Stimulated activated CD4-positive, alpha-beta T cell treated with anti-CD3 and anti-CD28 coated beads, Interleukin-15, amount 100 ng/mL, for 24 hours (primary cell): ENCODE data around the gene CYB561.

ENCODE experiments used
- DNase-seq: peaks from one replicate; pipeline ENCODE4 v3.0.0-alpha.2; 2020

The CYB561 gene

DNA sequence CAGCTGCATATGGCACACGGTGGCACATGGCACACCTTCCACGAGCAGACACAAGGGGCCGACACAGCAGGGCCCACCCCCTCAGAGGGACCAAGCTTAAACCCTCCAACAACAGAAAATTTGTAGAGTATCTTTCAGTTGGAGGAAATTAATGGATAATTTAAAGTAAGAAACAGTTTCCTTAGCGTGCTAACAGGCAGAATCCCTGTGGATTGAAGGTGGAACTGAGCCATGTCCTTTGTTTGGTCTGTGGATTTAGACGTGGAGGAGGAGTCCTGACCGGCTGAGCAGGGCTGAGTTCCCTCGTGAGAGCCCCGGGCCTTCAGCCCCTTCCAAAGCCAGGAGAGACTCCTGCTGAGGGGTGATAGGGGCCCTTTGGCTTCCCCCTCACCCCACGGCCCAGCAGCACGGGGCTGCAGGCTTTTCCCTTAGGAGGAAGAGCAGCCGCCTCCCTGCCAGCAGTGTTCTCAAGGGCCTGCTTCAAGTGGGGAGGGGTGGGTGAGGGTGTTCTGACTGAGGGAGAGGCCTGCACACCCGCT lies 1.4 kb upstream of the CYB561 start:
- DNase-seq: no peak

DNA sequence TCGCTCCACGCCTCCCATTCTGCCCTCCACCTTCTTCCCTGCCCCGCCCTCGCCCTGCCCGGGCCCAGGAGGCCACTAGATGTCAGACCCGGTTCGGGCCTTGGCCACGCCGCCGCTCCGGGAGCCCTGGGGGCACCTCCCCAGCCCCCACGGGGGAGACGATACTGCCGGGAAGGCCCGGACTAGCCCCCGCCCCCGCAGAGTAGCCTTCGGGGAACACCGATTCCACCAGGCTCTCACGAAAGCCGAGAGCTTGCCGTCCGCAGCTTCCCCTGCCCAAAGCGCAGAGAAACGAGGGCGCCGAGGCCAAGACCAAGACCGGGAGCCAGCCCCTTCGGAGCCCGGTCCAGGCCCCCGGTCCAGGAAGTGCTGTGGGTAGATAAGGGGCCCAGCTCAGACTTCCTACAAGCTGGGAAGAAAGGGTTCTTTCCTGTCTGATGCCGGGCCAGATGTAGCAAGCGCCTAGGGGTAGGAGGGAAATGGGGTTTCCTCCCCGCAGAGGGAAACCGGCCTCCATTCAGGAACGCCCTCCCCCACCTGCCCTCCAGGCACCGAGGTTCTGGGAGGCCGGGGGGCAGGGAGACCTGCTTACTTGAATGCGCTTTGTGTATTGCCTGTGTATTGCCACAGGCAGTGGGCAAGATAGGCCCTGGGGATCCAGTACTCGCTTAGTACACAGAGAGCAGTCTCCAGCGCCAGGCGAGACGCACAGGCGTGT lies 806 bp upstream of the CYB561 start:
- peak; percentile 67 for DNase-seq

DNA sequence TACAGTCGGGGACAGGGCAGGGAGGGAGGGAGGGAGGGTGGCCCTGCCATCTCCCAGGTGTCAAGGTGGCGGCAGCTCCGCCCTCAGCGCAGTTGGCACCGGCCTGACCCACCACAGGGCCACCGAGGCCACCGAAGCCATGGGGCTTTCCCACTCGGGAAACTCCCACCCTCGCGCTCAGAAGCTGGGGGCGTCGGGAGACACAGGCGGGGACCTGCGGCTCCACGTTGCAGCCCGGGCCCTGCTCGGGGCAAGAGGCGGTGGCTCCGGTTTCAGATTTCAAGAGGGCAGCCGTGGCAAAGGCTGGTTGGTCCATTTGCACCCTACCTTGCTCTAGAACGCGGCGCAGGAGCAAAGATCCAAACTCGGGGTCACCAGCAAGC lies 544 bp downstream of the CYB561 start:
- peak; percentile 36 for DNase-seq

DNA sequence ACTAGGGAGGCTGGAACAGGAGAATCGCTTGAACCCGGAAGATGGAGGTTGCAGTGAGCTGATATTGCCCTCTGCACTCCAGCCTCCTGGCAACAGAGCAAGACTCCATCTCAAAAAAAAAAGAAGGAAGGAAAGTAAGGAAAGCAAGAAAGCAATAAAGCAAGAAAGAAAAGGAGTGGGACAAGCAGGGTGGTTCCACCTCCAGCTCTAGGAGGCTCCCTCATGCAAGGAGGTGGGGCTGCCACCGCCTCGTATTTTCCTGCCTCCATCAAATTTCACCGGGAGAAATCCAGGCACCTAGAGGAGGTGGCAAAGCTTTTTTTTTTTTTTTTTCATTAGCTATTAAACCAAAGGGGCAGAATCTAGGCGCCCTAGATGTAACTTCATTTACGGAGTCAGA lies 1.0 kb downstream of the CYB561 start:
- DNase-seq: no peak

DNA sequence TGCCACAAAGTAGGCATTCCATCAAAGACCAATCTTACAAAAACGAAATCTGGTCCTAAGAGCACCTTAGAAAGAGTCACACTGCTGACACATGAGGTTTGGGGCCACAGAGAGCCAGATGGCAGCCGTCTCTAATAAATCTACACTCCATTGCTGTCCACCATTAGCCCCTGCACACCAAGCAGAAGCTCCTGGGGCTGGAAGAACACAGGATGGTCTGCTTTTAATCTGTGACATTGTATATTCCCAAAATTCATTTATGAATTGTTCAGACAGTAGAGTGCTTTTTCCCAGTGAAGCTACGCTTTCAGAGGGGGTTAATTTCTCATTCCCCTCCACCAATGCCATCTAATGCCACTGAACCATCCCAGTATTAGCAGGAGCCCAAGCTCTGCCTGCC lies 1.6 kb downstream of the CYB561 start:
- no peak for DNase-seq

DNA sequence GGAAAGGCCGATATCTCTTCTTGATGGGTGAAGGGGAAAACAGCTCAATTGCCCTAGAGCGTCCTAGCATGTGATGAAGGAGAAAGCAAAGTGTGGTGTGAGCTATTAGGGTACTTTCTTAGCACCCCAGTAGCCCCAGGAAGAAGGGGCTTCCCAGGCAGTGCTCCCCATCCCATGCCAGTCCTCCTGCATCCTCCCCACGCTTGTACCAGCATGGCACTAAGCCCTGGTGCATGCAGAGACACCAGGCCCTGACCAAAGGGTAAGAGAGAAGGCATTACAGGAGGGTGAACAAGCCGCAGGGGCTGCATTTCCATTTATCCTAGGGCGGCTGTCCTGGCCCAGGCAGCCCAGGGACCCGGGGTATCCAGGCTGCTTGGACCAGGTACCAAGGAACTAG lies 3.1 kb downstream of the CYB561 start:
- DNase-seq: no peak

DNA sequence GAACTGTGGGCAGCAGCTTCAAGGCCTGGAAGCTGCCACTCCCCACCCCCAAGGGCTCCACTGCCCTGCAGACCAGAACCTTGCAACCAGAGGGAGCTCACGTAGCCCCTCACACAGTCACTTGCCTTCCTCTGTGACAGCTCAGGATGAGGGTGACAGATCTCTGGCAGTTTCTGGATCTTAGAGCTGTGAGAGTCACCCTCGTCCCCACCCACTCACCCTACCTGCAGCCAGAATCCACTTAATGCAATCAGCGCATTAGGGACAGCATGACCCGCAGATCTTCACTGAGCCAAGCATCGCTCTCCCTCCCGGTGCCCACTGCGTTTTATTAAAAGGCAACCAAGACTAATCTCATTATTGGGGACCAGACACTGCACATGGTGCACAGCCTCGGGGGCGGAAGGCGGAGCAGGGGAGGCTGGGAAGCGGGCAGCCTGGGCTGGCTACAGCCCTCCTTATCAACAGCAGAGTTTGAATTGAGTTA lies 3.5 kb downstream of the CYB561 start:
- no peak for DNase-seq

DNA sequence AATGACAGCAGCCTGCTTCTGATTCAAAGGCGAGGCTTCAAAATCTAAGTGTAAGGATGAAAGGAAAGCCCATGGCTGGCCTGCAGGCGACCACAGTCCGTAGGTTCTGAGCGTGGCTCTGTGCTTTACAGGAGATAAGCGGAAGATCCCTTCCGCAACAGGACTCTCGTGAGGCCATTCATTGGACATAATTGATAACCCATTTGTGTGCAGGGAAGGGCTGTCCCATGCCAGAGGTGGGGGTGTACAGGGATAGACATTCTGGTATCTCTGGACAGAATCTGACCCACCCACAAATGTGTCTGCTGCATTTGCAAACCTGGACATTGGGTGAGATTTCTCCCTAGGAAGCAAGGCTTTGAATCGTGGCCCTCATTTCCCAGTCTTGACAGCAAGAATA lies 4.0 kb downstream of the CYB561 start:
- no peak for DNase-seq

DNA sequence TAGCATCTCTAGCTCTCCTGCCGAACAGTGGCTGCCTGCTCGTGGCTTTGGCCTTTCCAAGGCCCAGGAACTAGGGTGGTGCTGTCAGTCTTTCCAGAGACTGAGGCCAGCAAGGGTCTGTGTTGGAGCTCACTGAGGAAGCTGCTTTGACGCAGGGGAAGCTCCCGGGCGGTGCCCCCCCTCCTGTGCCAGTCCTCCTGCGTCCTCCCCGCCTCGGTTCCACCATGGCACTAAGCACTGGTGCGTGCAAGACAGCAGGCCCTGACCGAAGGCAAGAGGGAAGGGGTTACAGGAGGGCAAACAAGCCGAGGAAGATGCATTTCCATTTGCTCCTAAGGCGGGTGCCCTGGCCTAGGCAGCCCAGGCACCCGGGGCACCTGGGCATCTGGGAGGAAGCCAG lies 4.5 kb downstream of the CYB561 start:
- DNase-seq: no peak

DNA sequence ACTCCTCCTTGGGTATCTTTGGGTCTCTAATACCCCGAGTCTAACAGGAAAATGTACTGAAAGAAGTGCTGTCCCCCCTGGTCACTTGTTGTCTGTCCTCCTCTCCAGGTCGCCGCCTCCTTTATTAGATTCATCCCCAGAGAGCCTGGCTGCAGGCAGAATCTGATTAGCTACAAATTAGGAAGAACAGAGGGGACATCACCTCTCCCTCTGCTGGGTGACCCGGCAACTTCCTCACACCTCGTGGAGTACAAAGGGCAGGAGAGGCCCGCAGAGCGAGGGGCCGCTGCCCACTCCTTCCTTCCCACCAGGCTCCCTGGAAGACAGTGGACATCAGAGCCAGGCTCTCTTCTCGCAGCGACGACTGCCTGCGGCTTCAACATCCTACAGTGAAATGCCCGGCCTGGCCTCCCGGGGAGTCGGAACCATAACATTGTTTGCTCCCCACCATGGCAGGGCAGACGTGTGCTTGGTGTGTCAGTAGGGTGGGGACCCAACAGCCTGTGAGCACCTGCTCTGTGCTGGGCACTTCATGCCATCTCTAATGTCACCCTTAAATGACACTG lies 5.3 kb downstream of the CYB561 start:
- DNase-seq: no peak

DNA sequence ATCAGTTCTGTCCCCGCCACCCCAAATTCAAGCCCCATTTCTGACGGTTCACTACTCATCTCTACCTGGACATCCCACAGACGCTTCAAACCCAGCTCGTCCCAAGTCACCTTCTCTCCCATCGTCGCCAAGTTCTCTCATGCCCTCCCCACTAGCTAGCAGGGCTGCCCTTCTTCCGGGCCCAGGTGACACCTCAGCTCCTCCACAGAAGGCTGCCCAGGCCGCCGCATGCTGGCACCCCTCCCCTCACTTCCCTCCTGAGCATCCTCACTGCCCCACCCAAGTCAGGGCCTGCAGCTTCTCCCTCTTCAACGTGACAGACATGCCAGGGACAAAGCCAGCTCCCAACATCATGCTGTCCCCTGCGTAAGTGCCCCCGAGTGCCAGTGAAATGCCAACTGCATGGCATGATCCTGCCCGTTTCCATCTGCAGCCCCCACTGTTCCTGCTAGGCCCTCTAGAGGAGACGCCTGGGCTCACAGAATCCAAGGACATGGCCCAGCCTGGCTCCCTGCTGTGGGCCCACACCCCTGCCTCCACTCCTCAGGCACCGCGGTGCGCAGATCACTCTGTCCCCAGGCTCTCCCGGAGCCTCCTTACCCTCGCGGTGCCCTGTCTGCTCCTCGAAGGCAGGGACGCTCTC lies 5.9 kb downstream of the CYB561 start:
- no peak for DNase-seq

DNA sequence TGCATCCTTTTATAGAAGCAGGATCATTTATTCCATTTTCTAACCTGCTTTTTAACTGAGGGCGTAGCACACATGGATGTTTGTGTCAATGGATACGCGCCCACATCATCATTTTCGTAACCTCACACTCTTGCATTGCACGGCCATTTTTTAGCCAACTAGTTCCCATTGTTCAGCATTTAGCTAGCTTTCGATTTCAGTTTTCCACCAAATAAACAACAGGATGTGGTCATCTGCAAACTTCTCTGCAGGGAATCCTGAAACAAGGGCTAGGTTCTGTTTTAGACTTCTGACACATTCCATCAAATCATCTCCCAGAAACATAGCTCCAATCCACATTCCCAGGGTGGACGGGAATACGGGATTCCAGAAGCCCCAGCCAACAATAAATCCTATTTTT lies 6.4 kb downstream of the CYB561 start:
- DNase-seq: no peak

DNA sequence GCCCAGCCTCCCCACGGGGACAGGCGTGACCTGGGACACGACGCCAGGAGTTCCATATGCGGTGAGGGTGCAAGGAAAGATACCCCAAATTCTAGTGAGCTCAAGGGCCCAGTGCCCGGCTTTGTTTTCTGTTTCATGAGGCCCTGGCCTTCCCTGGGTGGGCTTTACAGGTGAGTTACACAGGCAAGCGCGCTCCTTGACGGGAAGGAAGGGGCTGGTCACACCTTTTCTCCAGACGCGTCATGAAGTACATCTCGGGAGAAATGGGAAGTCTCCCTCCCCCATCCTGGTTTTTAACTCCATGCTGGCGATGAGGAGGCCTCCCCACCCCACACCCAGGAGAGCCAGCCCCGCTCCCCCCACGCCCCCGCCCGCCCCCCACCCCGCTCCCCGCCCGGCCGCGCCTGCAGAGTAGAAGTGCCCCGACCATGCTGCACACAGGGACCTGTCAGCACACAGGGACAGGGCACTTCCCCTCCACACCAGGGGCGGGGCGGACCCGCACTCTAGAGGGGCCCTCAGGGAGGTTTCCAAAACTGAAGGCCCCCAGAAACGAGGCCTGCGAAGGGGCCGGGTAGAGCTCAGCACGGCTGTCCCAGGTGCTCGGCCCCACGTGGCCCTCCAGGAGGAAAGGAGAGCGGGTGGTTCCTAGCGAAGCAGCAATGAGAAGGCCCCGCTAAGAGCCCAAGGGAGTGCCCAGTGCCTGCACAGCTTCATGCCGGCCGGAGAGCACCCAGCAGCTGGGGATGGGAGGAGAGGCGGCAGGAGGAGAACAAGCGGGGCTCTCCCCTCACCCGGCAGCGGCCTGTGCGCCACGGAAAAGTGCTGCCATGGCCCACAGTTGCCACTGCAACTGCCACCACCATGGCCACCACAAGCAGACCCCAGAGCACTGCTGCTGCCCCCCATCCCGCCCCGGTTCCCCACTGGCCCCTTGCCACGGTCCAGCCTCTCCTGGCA lies 7.7 kb downstream of the CYB561 start:
- no peak for DNase-seq

DNA sequence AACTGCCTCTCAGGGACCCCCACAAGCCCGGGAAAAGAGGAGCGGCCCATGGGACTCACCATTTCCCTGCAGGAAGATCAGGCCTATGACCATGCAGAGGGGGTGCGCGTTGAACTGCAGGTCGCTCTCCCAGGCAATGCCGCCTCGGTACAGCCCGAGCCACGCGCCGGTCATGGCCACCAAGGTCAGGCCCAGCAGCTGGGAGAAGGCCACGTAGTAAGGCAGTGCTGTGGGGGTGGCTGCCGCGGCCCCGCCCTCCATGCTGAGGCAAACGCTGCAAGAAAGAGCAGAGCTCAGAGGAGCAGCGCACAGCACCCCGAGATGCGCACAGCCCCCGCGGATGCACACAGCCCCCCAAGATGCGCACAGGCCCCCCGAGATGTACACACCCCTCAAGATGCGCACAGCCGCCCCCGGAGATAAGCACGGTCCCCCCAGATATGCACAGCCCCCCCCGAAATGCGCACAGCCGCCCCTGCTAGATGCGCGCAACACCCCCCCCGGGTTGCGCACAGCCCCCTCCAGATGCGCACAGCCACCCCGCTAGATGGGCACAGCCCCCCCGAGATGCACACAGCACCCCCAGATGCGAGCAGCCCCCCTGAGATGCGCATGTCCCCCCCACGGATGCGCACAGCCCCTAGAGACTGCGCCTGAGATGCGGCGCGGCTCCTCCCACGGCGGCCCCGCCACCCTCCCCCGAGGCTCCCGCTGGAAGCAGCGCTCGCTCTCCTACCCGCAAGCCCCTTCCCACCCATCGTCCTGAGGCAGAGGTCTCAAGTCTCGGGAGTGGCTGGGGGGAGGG lies 8.6 kb downstream of the CYB561 start:
- no peak for DNase-seq

DNA sequence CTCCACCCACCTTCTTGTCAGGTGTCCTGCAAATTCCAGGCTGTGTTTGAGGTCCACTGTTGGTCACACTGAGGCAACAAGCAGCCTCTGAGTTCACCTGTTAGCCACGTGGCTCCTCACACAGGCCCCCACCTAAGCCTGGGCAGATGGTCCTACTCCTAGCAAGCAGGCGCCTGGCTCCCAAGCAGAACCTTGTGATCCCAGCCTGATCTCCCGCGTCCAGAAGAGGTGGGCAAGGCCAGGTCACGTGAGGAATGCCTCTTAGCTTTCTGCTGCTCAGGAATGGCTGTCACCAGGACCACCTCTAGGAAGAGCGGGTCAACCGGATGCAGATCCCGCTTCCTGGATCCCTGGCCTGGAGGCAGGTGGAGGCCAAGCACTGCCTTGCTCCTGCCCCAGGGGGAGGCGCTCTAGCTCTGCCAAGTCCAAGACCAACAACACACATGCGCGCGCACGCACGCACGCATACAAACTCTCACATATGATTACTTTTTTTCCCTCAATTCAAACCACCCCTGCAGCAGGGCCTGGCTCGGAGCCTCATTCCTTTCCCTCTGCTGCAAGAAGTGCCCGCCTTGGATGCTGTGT lies 9.5 kb downstream of the CYB561 start:
- DNase-seq: no peak

DNA sequence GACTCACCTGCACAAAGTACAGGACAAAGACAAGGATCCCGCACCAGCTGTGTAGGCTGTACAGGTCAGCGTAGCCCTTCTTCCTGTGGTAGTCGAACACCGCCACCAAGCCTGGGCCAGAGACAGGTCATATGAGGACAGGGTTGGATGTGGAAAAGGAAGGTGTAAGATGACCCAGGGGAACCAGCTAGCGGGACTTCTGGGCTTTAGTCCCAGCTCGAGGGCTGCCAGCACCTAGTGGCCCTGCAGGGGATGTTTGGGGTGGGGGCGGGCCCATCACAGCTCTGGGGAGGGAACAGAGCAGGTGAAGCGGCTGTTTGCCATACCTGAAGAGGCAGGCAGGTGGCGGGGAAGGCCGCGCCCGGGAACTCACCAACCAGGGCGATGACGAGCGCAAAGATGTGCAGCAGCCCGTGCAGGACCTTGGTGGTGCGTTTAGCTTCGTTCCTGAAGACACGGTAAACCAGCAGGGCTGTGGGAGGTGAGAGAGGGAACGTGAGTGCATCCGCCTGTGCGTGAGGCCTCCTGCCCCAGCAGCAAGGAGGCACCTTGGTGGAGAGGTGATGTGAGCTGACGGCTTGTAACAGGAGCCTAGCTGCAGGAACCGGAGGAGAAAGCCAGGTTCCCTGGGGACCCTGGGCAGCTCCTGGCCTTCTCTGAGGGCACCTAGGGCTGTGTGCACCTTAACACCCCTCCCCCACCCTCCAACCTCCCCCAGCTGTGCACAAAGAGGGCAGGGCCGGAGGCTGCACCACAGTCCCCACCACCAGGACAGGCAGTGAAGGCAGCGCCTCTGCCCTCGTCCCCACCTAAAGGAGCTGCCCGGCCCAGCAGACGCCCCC lies 10.2 kb downstream of the CYB561 start:
- DNase-seq: no peak

DNA sequence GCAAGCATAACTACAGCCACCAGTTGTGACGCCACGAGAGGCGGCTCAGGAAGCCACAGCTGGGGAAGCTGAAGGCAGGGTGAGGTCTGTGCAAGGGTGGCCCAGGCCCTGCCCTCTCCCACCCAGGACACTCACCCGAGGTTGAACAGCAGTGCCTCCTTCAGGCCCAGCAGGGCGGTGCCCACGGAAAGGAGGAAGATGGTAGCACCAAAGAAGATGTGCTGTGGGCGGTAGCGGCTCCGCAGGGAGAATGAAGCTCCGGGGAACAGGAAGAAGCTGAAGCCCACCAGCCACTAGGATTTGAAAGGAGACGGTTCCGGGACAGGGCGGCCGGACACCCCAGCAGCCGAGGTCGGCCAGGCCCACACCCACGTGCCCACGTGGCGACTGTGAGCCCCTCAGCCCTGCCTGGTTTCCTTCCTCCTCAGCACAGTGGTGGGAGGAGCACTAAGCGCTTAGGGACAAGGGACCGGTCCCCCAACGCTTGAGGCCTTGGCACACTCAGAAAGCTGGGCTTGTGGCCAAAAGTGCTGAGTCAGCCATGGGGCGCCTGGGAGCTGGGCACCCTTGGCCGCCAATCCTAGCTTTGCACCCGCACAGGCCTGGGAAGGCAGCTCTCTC lies 11.0 kb downstream of the CYB561 start:
- no peak for DNase-seq

DNA sequence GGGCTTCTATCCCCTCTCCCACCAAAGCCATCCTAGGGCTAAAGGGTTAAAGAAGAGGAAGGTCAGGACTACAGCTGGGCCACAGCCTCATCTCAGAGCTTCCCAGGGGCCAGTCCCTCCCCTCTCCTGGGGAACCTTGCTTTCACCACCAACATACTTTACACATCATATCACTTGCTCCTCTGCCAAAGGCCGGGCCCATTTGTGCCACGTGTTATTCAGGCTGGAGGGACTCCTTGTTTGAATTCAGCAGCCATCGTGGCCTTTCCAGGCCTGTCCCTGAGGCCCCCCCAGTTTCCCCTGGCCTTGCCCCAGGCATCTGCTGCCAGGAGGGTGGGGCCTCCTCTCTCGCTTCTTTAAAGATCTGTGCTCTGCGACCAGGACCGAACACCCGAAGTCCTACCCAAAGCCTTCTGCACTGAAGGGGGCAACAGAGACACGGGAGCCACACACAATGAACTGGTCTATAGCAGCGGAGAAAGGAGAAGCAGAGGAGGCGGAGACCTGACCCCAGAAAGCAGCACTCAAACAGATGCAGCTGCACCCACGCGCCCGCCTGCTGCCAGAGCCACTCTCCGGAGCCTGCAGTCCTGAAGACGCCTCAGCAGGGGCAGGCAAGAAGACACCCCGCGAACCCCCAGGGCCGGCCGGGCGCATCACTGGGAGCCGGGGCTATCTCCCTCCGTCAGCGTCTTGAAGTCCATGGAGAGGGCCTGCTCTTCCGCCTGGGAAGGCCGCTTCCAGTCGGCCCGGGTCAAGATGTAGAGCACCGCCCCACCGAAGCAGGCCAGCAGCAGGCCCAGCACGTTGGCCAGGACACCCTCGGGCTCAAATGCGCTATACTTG lies 12.1 kb downstream of the CYB561 start:
- DNase-seq: no peak
